ENCODE results near the gene SNX32.

The SNX32 gene

DNA sequence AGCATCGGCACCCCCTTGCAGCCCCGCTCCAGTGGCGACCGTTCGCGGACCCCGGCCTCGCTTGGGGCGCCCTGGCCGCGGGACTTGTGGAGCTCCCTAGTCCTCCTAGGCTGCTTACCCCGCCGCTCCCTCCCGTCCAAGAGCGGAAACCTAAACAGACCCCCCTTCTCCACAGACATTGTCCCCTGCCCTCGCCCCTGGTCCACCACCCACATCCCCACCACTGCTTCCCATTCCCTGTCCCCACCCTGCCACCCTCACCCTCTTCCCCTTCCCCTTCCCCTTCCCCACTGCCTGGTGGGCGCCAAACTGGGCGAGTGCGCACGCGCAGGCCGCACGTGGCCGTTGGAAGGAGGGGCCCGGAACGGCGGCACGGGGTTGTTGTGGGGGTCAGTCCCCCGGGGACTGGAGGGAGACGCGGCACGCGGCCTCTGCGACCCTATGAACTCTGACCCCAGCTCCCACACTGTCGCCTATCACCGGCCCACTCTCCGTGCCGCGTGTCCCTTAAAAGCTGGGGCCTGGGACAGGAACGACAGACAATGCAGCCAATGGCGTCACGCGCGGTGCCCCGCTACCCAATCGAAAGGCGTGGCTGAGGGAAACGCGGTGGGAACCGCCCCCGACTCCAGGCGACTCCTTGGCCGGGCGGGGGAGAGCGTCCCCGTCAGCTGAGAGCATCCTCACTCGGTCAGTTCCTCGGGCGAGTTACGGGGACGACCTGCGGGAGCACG lies at the start of gene SNX32:
SNX32 (plus strand) TSS at position 667 of the 734 bp plus-strand sequence. CDS start 103 bp downstream, outside the sequence.
- DNase-seq (ENCODE audit: low read depth in 2 of 2) = peak; percentile 88 to 89

DNA sequence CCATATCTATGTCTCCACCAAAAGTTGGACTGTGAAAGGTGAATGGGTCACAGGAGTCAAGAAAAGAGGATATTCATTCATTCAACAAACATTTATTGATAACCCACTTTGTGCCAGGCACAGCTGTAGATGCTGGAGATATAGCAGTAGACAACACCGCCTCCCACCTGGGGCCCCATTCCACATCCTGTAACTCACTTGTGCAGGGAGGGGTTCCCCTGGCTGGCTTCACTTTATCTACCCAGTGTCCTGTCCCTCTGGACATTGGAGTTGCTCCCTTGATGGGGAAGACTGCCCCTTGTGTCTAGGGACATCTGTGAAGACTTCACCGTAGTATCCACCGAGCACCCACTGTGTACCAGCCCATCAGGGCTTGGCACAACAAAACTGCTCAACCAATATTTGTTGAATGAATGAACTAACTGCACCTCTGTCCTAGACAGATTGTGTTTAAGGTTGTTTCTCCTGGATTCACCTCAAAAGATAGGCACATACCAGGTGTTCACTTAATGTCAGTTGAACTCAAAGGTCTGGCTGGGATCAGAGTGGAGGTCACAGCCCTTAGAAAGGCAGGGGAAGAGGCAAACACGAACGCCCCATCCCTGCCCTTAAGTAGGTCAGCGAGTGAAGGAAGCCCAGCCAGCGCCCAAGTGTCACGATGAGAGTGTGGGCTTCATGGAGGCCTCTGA lies 48.3 kb upstream of the SNX32 start:
- DNase-seq (ENCODE audit: low read depth in 2 of 2) = no peak

DNA sequence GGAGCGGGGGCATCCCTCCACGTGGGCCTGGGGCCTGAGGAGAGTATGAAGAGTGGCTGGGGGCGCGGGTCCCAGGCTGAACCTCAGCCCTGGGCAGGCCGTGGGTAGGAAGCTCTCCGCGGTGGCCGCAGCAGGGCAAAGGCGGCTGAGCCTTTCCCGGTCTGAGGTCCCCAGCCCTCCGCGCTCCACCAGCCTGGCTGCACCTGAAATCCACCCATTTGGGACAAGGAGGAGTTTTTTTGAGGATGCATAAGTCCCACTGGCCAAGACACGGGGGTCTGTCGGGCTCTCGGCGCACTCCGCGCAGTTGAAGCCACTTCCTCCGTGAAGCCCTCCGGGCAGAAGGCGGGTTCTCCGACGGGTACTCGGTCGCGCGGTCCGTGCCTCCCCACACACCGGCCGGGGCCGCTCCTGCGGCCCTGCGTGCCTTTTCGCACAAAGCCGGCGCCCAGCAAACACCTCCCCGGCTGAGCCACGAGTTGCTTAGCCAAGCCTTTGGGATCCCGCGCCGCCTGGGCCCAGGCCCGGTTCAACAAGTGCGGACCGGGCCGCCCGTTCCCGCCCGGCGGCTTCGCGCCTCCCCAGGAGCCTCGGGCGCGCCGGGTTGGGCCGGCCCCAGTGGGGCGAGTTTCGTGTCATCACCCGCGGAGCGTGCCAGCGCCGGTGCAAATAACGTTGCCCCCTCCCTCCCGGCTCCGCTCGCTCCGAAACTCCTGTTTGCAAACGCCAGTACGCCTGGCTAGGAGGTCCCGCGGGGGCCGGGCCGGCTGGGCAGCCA lies 47.6 kb upstream of the SNX32 start:
- DNase-seq (ENCODE audit: low read depth in 2 of 2) = no peak

DNA sequence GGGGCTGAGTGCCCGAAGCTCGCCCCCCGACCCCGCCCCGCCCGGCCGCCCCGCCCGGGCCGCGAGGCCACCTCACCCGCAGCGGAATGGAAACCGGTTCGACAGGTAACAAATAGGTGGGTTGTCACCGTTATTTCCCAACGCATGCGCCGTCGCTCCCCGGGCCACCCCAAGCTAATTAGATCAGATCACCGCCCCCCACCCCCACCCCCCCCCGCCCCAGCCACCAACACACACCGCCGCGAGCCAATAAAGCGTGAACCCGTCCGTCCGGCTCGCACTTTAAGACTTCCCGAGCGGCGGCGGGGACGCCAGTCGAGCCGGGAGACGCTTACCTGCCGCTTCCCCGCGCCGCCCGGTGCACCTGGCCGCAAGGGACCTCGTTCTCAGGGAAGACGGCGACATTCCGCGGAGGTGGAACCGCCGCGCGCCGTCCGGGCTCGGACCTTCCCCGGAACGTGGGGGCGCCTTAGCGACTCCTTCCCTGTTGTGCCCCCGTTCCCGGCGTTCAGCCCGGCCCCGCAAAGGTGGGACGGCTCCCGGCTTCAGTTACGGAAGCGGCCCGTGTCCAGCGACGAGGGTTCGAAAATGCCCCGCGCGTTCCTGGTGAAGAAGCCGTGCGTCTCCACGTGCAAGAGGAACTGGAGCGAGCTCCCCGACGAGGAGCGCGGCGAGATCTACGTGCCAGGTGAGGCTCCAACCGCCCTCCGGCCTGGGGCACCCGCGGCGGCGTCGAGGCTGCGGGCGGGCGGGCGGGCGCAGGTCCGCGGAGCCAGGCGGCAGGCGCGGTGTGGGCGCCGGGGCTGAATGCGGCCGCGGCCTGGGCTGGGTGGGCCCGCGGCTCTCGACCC lies 46.8 kb upstream of the SNX32 start, which contains the start of gene OVOL1:
OVOL1 (plus strand) TSS at position 278 of the 851 bp plus-strand sequence; CDS start at position 589, 311 bp downstream.
- DNase-seq (ENCODE audit: low read depth in 2 of 2) = no peak

DNA sequence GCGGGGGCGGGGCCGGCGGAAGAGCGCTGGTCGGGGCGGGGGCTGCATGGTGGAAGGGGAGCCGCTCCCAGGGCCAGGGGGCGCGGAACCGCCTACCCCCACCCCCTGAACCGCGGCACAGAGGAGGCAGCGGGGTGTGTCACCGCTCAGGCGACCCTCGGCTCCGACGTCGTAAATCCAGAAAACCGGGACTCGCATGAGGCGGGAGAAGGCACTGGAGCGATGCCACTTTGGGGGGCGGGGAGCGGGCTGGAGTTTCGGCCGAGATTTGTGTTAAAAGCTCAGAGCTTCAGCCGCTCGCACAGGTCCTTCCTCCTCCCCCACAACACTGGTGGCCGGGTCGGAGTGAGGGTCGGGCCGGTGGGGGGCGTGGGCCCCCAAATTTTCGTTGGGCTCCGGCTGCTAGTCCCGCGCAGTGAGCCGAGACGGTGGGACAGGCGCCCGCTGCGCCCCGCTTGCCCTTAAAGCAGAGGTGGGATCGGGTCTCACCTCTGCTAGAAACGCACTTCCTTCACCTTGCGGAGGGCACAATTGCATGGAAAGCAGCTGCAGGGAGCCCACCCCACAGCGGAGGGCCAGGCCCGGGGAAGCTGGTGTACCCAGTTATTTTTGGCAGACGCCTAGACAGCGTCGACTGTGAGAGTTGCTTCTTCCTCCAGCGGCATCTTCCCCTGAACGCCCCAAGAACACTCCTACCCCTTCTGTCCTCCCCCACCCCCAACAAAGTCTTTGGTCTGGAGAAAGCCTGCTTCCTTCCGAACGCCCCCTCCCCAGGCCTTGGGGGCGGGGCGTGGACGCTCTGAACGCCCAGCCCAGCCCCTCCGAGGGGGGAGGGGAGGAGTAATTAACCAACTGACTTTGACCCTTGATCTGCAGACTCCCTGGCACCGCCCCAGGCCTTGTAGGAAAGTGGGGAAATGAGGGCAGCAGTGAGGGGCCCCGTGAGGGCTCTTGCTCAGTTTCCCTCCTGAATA lies 45.8 kb upstream of the SNX32 start:
- DNase-seq (ENCODE audit: low read depth in 2 of 2) = no peak

DNA sequence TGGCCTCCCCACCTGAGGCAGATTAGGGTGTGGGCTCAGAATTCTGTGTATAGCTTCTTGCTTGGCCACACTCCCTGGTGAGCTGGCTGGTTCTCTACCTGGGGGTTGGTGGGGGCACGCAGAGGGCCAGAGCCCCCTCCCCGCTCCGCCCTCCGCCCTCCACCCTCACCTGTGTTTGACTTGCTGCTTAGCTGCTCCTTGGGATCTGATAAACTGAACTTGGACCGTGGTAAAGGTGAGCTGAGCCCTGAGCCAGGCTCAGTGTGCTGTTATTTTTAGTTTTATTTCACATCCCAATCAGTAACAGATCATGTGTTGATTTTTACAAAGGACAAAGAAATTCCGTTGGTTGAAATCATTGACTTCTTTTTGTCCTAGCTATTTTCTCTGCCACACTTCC lies 44.9 kb upstream of the SNX32 start:
- no peak for DNase-seq (ENCODE audit: low read depth in 2 of 2)

DNA sequence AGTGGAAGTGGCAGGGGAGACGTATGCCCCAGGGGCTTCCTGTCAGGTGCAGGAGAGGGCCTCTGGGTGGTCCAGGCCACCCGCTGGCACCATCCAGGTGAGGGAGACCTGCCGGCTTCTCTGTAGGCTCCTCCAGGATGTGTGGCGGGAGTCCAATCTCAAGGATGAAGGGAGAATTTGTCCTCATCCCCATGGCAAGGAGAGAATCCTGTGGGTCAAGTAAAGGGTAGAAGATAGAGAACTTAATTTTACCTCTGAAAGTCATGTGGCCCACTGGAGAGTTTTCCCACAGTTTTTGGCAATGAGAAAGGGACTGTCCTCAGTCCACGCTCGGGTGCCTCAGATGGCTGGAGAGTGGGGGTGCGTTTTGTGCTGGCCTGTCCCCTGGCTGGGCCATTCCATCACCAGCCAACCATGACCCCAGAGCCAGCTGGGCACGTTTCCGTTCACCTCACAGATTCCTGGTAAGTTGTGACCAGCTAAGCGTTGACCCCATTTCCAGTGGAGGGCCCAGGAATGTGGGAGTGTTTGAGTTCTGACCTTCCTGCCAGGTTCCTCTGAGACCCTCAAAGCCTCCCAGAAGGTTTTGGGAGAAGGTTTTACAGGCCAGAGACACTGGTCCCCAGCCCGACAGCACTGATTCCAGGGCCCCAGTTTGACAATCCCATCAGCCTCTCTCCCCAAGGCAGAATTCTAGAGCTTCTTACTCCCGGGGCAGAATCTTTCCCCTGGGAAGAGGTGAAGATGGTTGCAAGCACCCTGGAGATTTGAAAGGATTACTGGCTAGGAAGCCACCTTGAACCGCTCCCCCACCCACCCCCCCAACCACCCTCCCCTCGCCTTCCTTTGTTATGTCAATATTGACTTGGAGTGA lies 44.3 kb upstream of the SNX32 start:
- no peak for DNase-seq (ENCODE audit: low read depth in 2 of 2)

DNA sequence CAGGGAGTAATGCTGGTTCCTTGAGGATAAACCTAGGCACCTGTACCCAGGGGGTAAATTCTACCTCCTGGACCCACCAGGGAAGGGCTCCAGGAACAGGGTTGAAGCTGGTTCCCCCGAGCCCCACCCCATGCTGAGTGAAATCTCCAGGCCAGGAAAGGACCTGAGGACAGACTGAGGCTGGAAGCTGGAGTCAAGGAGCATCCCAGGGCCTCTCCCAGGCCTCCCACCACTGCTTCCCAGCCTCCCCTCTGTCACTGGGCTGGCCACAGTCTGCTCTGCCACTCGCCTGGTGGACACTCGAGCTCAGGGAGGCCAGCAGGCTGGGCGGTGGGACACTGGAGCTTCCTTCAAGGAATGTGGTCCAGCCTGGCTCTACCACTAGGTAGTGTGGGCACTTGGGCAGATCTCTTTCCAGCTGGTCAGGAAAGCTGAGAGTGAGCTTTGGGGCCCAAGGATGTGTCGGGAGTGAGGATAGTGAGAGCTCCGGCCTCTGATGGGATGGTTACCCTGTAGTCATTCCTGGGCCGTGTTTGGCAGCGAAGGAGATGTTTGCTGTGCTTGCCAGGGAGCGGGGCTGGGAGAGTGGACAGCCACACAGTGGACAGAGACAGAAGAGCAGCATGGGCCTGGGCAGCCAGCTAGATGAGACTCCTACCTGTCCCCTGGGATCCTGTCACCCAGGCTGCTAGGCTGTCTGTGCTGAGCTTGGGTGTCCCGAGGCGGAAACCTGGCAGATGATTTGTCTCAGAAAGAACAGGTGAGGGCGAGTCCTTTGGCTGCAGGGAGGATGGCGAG lies 43.5 kb upstream of the SNX32 start:
- DNase-seq (ENCODE audit: low read depth in 2 of 2) = no peak

DNA sequence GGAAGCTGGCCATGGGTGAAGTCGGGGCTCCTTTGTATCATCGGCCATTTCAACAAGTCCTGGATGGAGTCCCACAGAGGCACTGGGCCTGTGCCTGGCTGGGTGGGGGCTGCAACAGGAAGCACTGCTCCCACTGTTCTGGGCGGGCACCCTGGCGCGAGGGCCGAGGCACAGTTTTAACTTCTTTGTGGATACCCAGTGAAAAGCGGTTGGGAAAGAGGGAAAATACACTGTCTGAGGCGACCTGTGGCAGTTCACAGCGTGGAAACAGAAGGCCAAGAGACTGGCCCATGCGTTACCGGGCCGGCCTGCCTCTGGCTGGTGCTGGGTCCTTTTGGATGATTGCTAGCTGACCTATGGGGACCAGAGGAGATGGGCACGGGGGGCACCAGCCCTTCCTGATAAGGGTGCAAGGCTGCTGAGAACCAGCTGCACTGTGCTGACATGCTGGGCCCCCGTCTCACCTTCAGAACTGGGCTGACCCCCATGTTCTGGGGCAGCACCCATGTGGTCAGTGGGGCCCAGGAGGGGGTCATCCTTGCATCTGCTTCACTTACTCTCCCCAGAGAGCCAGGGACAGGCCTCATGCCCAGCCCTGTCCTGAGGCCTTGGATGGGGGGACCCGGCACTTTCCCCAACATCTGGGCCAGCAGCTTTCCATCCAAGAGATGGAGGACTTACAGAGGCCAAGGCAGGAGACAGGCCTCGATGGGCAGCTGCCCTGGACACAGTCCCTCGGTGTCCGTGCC lies 42.7 kb upstream of the SNX32 start:
- no peak for DNase-seq (ENCODE audit: low read depth in 2 of 2)

DNA sequence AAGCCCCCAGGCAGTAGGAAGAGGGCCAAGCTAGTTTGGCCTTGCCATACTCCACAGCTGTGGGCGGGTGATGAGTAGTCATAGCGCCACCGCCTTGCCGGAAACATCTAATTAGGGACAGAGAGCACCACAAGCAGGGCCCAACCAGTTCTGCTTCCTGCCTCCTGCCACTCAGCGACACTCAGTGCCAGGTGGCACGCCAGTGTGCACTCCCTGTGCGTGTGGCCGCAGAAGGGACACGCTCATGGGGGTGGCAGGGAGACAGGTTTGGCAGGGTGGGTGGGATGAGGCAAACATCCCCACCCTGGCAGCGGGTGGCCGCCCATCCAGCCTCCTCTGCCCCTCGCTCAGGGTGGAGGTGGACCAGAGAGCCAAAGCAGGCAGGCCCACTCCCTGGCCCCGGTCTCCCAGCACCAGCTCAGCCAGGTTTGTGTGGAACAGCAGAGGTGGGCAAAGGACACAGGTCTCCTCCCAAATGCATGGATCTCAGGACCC lies 42.0 kb upstream of the SNX32 start:
- no peak for DNase-seq (ENCODE audit: low read depth in 2 of 2)

DNA sequence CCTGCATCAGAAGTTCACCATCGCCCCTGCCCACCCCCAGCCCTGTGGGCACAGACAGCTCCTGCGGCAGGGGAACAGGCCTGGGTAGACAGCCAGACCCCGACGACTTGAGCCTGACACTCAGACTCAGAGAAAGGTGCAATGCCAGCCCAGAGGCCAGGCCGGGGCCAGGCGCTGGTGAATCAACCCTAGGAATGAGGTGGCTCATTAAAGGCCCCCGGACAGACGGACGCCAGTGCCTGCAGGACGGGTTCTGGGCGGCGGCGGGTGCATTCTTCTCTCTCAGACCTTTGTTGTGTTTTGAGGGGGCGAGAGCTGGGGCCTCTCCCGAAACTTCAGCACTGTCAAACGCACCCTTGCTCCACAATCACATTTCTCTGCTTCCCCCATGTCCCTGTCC lies 41.3 kb upstream of the SNX32 start:
- no peak for DNase-seq (ENCODE audit: low read depth in 2 of 2)

DNA sequence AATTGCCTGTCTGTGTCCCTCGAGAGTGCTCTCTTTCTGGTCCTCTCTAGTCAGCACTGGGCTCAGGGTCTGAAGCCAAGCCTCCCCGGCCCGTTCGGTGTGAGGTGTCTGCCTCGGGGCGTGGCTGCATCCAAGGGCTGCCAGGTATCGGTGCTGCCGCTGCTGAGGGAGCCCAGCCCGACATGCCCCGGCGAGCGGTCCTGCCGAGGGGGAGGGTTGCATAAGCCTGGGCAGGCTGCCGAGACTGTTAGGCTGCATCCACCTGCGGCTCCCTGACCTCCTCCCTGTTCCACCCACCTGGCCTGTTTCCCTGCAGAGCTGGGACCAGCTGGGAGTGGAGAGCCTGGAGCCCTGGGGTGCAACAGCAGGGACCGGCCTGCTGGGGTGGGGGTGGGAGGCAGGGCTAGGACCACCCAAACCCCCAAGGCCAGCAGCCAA lies 40.6 kb upstream of the SNX32 start:
- no peak for DNase-seq (ENCODE audit: low read depth in 2 of 2)

DNA sequence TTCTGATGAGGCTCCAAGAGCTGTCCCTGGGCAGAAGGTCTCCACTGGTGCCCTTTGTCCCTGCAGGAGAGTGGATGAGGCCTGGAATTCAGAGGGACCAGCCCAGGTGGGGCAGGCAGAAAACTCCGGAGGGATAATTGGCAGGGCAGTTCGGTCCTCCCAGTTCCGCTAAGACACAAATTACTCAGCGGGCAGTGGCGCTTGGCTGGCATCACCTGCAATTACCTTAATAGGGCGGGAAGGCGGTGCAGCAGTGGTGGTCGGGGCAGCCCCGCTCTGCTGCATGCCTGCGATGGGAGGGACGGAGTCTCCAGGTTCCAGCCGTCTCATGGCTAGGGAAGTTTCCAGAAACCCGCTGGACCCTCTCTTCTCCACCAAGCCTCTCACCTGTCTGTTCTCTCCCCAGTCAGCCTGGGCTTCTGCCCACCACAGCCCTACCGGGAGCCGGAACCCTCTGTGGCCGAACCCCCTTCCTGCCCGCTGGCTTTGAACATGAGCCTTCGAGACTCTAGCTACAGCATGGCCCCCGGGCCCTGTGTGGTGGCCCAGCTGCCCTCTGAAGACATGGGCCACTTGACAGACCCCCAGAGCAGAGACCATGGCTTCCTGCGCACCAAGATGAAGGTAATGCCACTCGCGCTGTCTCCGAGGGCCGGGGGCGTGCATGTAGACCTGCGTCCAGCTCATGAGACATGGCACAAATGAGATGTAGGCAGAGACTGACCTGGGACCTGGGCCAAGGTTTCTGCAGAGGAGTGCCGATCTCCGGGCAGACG lies 40.0 kb upstream of the SNX32 start:
- DNase-seq (ENCODE audit: low read depth in 2 of 2) = no peak

DNA sequence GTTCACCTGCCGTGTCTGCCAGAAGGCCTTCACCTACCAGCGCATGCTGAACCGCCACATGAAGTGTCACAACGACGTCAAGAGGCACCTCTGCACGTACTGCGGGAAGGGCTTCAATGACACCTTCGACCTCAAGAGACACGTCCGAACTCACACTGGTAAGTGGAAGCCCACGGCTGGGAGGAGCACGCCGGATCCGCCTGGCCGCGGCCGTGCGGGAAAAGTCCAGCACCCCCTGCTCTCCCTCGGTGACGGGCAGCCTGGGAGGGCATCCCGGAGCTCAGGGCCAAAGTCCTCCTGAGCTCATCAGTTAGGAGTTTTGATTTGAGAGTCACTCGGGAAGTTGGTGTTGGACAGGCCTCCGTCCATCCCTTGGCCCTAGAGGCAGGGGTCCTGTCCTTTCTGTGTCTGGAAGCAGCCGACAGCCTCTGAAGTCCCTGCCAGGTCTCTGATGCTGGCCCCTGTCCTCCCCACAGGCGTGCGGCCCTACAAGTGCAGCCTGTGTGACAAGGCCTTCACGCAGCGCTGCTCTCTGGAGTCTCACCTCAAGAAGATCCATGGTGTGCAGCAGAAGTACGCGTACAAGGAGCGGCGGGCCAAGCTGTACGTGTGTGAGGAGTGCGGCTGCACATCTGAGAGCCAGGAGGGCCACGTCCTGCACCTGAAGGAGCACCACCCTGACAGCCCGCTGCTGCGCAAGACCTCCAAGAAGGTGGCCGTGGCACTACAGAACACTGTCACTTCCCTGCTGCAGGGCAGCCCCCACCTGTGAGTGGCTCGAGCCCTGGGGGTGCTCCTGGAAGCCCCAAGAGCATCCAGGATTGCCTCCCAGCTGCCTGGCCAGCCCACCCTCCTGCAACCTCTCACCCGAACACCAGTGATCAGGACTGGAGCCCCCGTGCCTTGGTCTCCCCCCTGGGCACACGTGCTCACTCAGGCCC lies 38.9 kb upstream of the SNX32 start:
- no peak for DNase-seq (ENCODE audit: low read depth in 2 of 2)

DNA sequence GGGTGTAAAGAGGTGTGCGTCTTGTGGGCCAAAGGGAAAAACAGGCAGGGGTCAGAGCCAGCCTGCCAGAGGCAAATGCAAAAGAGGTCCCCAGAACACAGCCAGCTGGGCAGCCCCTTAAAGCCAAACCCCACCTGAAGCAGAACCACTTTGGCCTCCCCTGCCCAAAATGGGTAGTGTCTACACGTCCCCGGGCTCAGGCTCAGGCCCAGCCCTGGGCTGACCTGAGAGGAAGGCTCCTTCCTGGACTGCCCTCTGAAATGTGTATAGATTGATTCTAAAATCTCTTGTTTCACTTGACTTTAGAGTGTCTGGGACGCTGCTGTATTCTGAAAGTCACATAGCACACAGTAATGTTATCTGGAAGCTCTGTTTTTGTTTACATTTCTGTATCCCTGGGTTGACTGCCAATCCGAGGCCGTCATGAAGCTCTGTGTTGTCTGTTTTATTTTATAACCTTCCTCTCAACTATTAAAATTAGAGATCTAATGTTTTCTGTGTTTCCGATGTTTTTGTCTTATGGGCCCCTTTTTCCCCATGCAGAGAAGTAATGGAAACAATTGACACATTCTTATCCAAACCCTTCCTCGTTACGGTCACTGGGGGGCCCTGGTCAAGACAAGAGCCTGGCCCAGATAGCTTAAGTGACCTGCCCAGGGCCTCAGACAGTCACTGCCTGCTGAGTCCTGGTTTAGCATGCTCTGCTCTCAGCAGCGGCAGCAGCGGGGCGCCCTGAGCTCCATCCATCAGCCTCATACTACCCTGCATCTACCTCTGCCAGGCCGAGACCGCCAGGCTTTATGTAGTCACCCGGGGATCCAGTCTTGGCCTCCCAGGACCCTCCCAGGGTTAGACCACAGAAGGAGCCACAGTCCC lies 36.8 kb upstream of the SNX32 start:
- no peak for DNase-seq (ENCODE audit: low read depth in 2 of 2)
